ENCODE data around the gene LAMC2. TPM values are rescaled to one million over a fixed set of nuclear protein-coding genes. Genes with fewer than 3 reads are reported as not detected.
"Not testable (repeated sequence)": the region's sequence is repeated elsewhere in the genome, so short reads cannot be mapped to it uniquely, and the experiment has no call there.

LAMC2 gene
- total RNA-seq, result not detected

- no peak for DNase-seq
- H3K4me3 Mint-ChIP-seq, result no peak within 1 kb of the TSS
- H3K9me3 Mint-ChIP-seq (ENCODE audit: low read depth), result no peaks in the 10 kb centered on the region
- H3K36me3 Mint-ChIP-seq, result no peaks in the 10 kb centered on the region
- peaks cover 42% of the 10 kb centered on the region for H3K27me3 Mint-ChIP-seq
- no peak for ATAC-seq
- H3K4me1 Mint-ChIP-seq, result no peaks in the 10 kb centered on the region
- CTCF ChIA-PET, result no interaction called here
- no peak within 1 kb of the TSS for H3K27ac Mint-ChIP-seq
Observed at GRCh38 chr1:183185941-183186490, at the start of gene LAMC2. LAMC2 (plus strand) TSS chr1:183186264; CDS start chr1:183186353, 89 bp downstream.

- Mint-ChIP-seq H3K4me3 (no peak overlapping the region), H3K36me3 (no peaks in the 10 kb centered on the region), H3K4me1 (no peaks in the 10 kb centered on the region), H3K27me3 (peaks cover 42% of the 10 kb centered on the region), H3K27ac (no peak overlapping the region), H3K9me3 (ENCODE audit: low read depth) (no peaks in the 10 kb centered on the region)
- DNase-seq (no peak), ATAC-seq (no peak)
- CTCF ChIA-PET, result no interaction called here
Observed at GRCh38 chr1:183137782-183138181, 48.3 kb upstream of the LAMC2 start.

GRCh38 chr1:183138301-183138700, 47.8 kb upstream of the LAMC2 start:
- Mint-ChIP-seq H3K4me3 (no peak overlapping the region), H3K36me3 (no peaks in the 10 kb centered on the region), H3K9me3 (ENCODE audit: low read depth) (no peaks in the 10 kb centered on the region), H3K27ac (no peak overlapping the region), H3K27me3 (peaks cover 42% of the 10 kb centered on the region), H3K4me1 (no peaks in the 10 kb centered on the region)
- CTCF ChIA-PET, result no interaction called here
- ATAC-seq (no peak), DNase-seq (no peak)

DNA sequence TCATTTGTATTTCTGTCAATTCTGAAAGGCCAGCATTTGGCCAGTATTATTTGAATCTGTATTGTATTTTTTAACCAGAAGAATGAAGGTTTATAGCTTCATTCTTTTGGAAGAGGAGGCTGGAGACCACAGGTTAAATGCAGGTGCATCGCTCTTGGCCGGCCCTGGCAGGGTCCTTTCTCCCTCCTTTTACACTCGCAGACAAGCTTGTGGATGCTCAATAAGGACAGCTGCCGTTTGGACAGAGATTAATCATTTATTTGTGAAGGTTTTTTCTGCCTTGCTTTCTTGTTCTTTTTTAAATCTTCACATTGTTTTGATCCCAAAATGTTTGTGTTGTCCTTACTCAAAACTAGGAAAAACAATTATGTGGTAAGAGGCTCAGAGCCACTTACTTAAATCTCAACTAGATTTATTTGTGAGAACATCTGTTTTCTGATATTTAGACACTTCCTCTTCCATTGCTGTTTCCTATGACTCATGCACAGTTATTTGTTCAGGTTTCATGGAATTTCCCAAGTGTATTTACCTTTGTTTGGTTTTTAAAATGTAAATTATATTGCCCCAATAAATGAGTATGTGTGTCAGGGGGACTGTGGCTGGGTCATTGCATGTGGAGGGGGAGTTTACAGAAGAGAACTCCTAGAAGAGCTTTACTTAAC, 46.7 kb upstream of the LAMC2 start:
- ATAC-seq (no peak), DNase-seq (no peak)
- Mint-ChIP-seq H3K9me3 (ENCODE audit: low read depth) (no peaks in the 10 kb centered on the region), H3K36me3 (no peaks in the 10 kb centered on the region), H3K27ac (no peak overlapping the region), H3K4me3 (no peak overlapping the region), H3K4me1 (no peaks in the 10 kb centered on the region), H3K27me3 (peaks cover 46% of the 10 kb centered on the region)
- CTCF ChIA-PET, result no interaction called here

GRCh38 chr1:183140633-183141032, 45.4 kb upstream of the LAMC2 start:
- CTCF ChIA-PET, result no interaction called here

DNA sequence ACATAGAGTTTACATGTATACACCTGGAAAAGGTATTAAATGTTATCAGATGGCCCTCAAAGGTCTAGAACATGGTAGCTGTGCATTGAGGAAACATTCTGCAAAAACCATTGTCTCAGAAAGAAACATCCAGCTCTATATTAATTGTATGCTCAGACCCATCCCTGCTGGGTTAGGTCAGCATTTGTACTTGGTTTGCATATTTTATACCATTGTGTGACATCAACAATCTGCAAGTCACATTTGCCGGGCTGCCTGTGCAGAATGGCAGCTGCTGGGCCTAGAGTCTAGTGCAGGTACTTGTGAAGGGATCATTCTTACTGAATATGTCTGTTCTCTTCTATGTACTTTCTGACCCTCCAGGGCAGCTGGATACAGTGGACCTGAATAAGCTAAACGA, 43.9 kb upstream of the LAMC2 start:
- Mint-ChIP-seq H3K4me1 (no peaks in the 10 kb centered on the region), H3K27me3 (peaks cover 41% of the 10 kb centered on the region), H3K36me3 (no peaks in the 10 kb centered on the region), H3K27ac (no peak overlapping the region), H3K9me3 (ENCODE audit: low read depth) (no peaks in the 10 kb centered on the region), H3K4me3 (no peak overlapping the region)
- CTCF ChIA-PET, result no interaction called here
- DNase-seq, result no peak
- ATAC-seq, result no peak

More at GRCh38 chr1:183140633-183141032, 45.4 kb upstream of the LAMC2 start:
- Mint-ChIP-seq H3K4me1 (no peaks in the 10 kb centered on the region), H3K36me3 (no peaks in the 10 kb centered on the region), H3K9me3 (ENCODE audit: low read depth) (no peaks in the 10 kb centered on the region), H3K27me3 (peaks cover 48% of the 10 kb centered on the region), H3K27ac (no peak overlapping the region), H3K4me3 (no peak overlapping the region)
- ATAC-seq (no peak), DNase-seq (no peak)

GRCh38 chr1:183143576-183144315, 42.3 kb upstream of the LAMC2 start:
- Mint-ChIP-seq H3K4me3 (no peak overlapping the region), H3K27me3 (peaks cover 38% of the 10 kb centered on the region), H3K36me3 (no peaks in the 10 kb centered on the region), H3K4me1 (no peaks in the 10 kb centered on the region), H3K27ac (no peak overlapping the region), H3K9me3 (ENCODE audit: low read depth) (no peaks in the 10 kb centered on the region)
- no peak for DNase-seq
- ATAC-seq, result no peak
- CTCF ChIA-PET, result no interaction called here

DNA sequence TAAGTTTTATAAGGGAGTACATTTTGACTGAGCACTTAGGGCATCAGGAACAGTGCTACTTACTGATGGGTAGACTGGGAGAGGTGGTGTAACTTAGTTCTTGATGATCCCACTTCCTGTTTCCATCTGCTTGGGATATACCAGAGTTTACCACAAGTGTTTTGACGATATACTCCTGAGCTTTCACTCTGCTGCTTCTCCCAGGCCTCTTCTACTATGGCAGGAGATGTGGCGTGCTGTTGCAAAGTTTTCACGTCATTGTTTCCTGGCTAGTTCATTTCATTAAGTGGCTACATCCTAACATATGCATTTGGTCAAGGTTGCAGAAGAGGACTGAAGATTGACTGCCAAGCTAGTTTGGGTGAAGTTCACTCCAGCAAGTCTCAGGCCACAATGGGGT, 41.3 kb upstream of the LAMC2 start:
- Mint-ChIP-seq H3K36me3 (no peaks in the 10 kb centered on the region), H3K27ac (no peak overlapping the region), H3K4me1 (no peaks in the 10 kb centered on the region), H3K27me3 (peaks cover 33% of the 10 kb centered on the region), H3K4me3 (no peak overlapping the region), H3K9me3 (ENCODE audit: low read depth) (no peaks in the 10 kb centered on the region)
- no peak for ATAC-seq
- CTCF ChIA-PET, result no interaction called here
- no peak for DNase-seq

DNA sequence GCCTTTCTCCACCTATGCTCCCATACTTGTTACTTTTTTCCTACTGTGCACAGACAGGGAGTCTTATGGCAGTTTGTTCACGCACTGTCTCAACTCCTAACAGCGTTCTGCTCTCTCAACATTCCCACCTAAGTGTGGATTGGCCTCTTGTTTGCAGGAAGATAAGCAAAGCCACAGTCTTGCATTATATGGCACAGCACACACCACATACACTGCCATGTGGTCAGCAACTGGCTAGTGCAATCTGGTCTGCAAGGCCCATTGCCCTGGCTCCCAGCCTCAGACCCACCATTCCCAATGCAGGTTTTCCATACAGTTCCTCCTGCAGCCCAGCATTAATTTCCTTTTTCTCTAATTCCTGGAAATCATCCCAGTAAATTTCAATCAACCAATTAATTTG, 38.3 kb upstream of the LAMC2 start:
- no peak overlapping the region for H3K4me3 Mint-ChIP-seq
- DNase-seq, result no peak
- ATAC-seq, result no peak
- H3K27ac Mint-ChIP-seq, result no peak overlapping the region
- no peaks in the 10 kb centered on the region for H3K9me3 Mint-ChIP-seq (ENCODE audit: low read depth)
- H3K36me3 Mint-ChIP-seq, result no peaks in the 10 kb centered on the region
- H3K4me1 Mint-ChIP-seq, result no peaks in the 10 kb centered on the region
- peaks cover 17% of the 10 kb centered on the region for H3K27me3 Mint-ChIP-seq
- CTCF ChIA-PET, result no interaction called here

- no peak for DNase-seq
- Mint-ChIP-seq H3K9me3 (ENCODE audit: low read depth) (no peaks in the 10 kb centered on the region), H3K4me1 (no peaks in the 10 kb centered on the region), H3K36me3 (no peaks in the 10 kb centered on the region), H3K27me3 (peaks cover 19% of the 10 kb centered on the region), H3K4me3 (no peak overlapping the region), H3K27ac (no peak overlapping the region)
- CTCF ChIA-PET, result no interaction called here
- no peak for ATAC-seq
Observed at GRCh38 chr1:183148599-183148998, 37.5 kb upstream of the LAMC2 start.

GRCh38 chr1:183149273-183149672, 36.8 kb upstream of the LAMC2 start:
- no peak for DNase-seq
- no peak overlapping the region for H3K27ac Mint-ChIP-seq
- H3K36me3 Mint-ChIP-seq, result no peaks in the 10 kb centered on the region
- peaks cover 18% of the 10 kb centered on the region for H3K27me3 Mint-ChIP-seq
- ATAC-seq, result no peak
- no peak overlapping the region for H3K4me3 Mint-ChIP-seq
- no peaks in the 10 kb centered on the region for H3K9me3 Mint-ChIP-seq (ENCODE audit: low read depth)
- CTCF ChIA-PET, result no interaction called here
- no peaks in the 10 kb centered on the region for H3K4me1 Mint-ChIP-seq

DNA sequence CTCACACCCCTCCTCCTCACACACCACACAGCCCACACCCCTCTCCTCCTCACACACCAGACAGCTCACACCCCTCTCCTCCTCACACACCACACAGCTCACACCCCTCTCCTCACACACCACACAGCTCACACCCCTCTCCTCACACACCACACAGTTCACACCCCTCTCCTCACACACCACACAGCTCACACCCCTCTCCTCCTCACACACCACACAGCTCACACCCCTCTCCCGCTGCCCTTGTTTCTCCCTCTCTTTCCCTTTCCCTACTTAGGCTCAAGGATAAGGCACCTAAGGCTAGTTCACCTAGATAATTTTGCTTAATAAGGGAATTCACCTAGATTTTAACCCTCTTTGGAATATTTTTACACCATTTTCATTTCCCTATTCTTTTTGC, 36.0 kb upstream of the LAMC2 start:
- H3K4me3 Mint-ChIP-seq; H3K27ac Mint-ChIP-seq; DNase-seq; CTCF ChIA-PET; H3K9me3 Mint-ChIP-seq (ENCODE audit: low read depth); H3K4me1 Mint-ChIP-seq; H3K36me3 Mint-ChIP-seq; ATAC-seq: not testable (repeated sequence)
- peaks cover 13% of the 10 kb centered on the region for H3K27me3 Mint-ChIP-seq

GRCh38 chr1:183150445-183150844, 35.6 kb upstream of the LAMC2 start:
- DNase-seq, result no peak
- no peaks in the 10 kb centered on the region for H3K4me1 Mint-ChIP-seq

GRCh38 chr1:183152180-183152579, 33.9 kb upstream of the LAMC2 start:
- Mint-ChIP-seq H3K36me3 (no peaks in the 10 kb centered on the region), H3K4me3 (no peak overlapping the region), H3K27ac (no peak overlapping the region), H3K27me3 (peaks cover 17% of the 10 kb centered on the region), H3K9me3 (ENCODE audit: low read depth) (no peaks in the 10 kb centered on the region), H3K4me1 (no peaks in the 10 kb centered on the region)
- DNase-seq (no peak), ATAC-seq (no peak)
- CTCF ChIA-PET, result no interaction called here

More at GRCh38 chr1:183150445-183150844, 35.6 kb upstream of the LAMC2 start:
- ATAC-seq, result no peak
- Mint-ChIP-seq H3K36me3 (no peaks in the 10 kb centered on the region), H3K4me3 (no peak overlapping the region), H3K27me3 (peaks cover 13% of the 10 kb centered on the region), H3K9me3 (ENCODE audit: low read depth) (no peaks in the 10 kb centered on the region), H3K27ac (no peak overlapping the region)
- CTCF ChIA-PET, result no interaction called here

Data from activated CD8-positive, alpha-beta memory T cell treated with anti-CD3 and anti-CD28 coated beads, Interleukin-2, amount 10 ng/mL, durations not matched to agents 7 days and 5 days (primary cell).